GM21717 (cell line): ENCODE measurements around the gene IFI16.

Experiments
- ATAC-seq: cut with Tn5 transposase; IDR thresholded peaks from one replicate; pipeline ENCODE4 v1.9.1; 2021; ENCODE audit warnings: mild to moderate bottlenecking, moderate library complexity; ENCODE audit not compliant: unreplicated experiment

Gene IFI16

GRCh38 chr1:159009704-159010361 is at the start of gene IFI16:
TSS of gene IFI16 (plus strand) at chr1:159009907. CDS start at chr1:159014681, 4,774 bp downstream.
- peak; percentile 67 for ATAC-seq

GRCh38 chr1:158961178-158961577 is 48.5 kb upstream of the IFI16 start:
- ATAC-seq: no peak

DNA sequence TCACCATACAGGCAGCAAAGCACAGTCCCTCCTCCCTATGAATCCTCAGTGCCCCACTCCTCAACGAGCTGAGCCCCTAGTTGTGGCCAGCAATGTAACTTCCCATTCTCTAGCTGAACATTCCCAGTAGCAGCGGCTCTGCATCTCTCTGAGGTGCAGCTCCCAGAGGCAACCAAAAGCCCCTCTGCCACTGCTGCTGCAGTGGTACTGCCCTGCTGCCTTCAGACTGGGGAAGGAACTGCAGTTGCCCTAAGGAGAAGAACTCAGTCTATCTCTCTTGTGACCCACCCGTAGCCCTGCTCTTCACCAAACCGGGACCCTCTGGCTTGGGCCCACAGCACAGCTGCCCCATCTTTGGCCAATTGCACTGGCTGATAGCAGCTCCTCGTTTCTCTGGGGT is 46.7 kb upstream of the IFI16 start:
- ATAC-seq: no peak

- ATAC-seq: no peak
Measured at GRCh38 chr1:158969166-158969565, 40.5 kb upstream of the IFI16 start.

GRCh38 chr1:158969855-158970254 is 39.9 kb upstream of the IFI16 start:
- no peak for ATAC-seq

DNA sequence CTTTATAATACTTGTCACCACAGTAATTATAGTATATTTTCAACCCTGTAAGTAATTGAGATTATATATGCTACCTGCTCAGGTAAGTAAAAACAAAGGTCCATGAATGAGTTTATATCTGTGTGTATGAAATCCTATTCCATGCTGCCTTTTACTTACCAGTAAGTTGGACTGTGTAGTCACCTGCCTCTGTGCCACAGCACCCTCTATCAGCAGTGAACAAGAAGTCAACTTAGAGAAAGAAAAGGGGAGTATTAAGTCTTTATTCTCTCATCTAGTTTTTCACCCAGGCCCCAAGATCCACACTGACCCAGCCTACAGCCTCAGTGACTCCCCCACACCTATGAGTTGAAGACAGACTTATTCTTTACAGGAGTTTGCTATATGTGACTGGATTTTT is 36.9 kb upstream of the IFI16 start:
- no peak for ATAC-seq

DNA sequence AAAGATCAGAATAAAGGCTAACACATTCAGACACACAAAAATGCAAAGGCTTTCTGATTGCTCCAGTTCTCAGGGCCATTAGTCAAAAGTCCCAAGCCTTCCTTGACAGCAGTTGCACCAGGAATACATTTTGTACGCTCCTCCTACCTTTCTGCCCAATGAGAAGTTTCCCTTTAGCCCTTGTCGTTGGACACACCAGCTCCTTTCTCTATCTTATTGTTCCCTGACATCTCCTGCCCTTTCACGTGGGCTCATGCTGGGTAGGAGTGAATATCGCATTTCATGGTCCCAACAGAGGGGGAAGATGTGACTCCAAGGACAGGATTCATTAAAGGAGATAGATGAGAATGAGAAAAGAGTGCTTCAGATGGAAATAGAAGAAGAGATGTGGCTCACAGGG is 33.5 kb upstream of the IFI16 start:
- ATAC-seq: no peak

DNA sequence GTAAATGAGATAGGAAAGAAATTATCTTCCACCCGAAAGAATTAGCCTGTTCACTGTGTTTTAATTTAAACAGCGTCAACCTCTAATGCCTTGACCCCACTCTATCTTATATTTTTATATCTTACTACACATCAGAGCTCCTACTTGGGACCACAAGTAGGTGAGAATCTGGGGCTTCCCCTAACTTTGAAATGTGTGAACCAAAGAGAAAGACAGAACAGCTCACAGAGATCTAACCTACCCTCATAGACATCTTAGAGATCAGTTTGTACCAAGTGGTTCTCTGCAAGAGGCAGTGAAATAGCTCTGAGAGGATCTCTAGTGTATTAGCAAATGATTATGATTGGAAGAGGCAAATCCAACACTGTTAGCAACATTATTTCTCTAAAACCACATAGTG is 31.0 kb upstream of the IFI16 start:
- ATAC-seq: no peak

GRCh38 chr1:158979229-158979628 is 30.5 kb upstream of the IFI16 start:
- no peak for ATAC-seq

GRCh38 chr1:158983235-158983634 is 26.5 kb upstream of the IFI16 start:
- no peak for ATAC-seq

- no peak for ATAC-seq
Measured at GRCh38 chr1:158984386-158984785, 25.3 kb upstream of the IFI16 start.

DNA sequence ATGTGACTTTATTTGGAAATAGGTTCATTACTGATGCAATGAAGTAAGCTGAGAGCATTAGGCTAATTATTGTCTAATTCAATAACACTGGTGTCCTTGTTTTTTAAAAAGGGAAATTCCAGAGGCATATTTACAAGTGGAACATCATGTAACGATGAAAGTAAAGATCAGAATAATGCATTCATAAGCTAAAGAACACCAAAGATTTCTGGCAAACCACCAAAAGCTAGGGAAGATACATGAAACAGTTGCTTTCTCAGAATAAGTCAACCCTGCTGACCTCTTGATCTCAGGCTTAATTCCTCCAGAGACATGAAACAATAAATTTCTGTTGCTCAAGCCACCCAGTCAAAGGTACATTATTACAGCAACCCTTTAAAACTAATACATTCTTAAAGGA is 20.3 kb upstream of the IFI16 start:
- ATAC-seq: no peak

GRCh38 chr1:158992787-158993312 is 16.9 kb upstream of the IFI16 start:
- no peak for ATAC-seq

DNA sequence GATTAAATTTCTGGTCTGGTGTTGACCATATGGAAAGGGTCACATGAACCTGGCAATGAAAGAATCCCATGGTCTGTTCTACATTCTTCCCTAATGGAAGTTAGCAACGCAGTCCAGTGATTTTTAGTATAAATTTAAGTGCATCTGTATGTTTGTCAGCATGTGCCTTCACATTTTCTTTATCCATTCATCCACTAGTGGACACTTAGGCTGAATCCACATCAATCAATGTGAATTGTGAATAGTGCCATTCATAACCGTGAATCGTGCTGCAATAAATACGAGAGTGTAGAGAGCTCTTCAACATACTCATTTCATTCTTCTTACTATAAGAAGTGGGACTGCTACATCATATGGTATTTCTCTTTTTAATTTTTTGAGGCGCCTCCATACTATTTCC is 12.7 kb upstream of the IFI16 start:
- no peak for ATAC-seq

DNA sequence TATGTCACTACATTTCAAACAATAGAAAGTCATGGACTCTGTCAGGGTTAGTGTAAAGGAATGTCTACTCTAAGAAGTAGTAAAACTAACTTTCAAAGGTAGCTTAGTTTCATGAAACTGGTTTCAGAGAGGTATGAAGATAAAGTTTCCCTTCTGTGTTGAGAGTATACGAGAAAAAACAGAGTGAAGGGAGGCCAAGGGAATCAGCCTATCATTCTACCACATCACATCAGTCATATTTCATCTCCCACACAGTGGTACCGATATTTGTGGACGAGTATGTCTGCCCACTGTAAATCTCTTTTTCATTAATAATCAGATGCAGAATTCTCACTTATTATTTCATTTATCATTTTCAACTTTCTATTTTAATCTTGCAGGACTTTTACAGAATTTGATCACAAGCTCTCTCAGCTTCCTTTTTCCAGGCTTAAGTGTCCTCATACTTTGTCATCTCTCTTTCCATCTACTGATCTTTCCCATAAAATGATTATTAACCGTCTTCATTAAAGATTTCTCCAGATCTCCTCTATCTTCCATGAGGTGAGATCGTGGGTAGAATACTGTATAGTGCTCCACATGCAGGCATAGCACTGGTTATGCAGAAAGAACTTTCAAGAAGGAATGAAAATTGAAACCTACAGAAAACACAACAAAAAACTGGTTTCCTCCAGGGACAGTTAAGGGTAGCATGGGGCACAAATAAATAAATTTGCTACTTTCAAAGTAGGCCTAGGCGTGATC is 11.5 kb upstream of the IFI16 start:
- no peak for ATAC-seq

DNA sequence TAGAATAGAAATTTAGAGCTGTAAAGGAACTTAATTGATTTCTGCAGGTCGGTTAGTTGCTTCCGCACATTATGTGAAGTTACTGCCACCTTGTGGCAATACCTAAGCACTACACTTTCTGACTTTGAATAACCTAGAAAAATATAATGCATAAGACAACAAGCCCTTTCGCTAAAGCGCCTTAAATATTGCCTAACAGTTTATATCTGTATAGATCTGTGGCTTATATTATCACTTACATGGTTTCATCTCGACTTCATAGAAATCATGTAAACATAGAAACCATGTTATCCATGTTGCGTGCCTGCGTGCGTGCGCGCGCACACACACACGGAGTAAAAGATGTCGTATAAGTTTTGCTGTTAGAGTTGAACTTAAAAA is 10.9 kb upstream of the IFI16 start:
- no peak for ATAC-seq

- ATAC-seq: no peak
Measured at GRCh38 chr1:158999316-159000069, 10.2 kb upstream of the IFI16 start.

GRCh38 chr1:159000070-159000409 is 9.7 kb upstream of the IFI16 start:
- no peak for ATAC-seq

- no peak for ATAC-seq
Measured at GRCh38 chr1:159000625-159001024, 9.1 kb upstream of the IFI16 start.

DNA sequence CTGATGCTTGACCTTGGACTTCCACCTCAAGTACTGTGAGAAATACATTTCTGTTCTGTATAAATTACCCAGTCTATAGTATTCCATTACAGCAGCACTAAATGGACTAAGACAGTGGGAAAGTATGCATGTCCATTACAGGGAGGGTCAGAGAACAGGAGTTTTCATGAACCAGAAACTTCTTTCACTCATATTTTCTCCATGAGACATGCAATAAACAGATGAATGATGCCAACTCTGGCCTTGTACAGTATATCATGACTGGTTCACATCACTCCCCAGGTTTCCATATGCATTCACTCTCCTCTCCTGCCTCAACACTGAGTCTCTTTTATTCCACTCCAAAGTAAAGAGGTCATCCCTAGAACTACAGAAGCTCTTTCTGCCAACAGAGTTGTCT is 4.5 kb upstream of the IFI16 start:
- no peak for ATAC-seq

- ATAC-seq: no peak
Measured at GRCh38 chr1:159005676-159006075, 4.0 kb upstream of the IFI16 start.
